T-helper 2 cell treated with Interferon-gamma antibody and Interleukin-4, amounts not matched to agents 100 ng/mL and 5 ng/mL, for 36 hours (primary cell): ENCODE results near the gene SPR. TPM values are rescaled to one million over a fixed set of nuclear protein-coding genes. Genes with fewer than 3 reads are reported as not detected.

Experiments used
- intact Hi-C: fragments of 100-400 bp; cut with micrococcal nuclease; formaldehyde crosslinking; loops from one replicate; pipeline ENCODE4 v1.15.1; 2023
- total RNA-seq: library from RNA; stranded (reverse); gene quantifications from 2 replicates; pipeline ENCODE4 v1.2.3, GENCODE V29; 2022

SPR gene
- total RNA-seq, result 0.89 and 0.98 TPM in 2 replicates

- intact Hi-C loops, result loop anchor here (1.0 kb wide), 1 partner anchor 116 kb away; no protein-coding TSS in a partner anchor
These were observed at the start of gene SPR for GRCh38 chr2:72887032-72887739. TSS of gene SPR (plus strand) at chr2:72887408. CDS start at chr2:72887433, 25 bp downstream.

GRCh38 chr2:72840066-72840465, 47.1 kb upstream of the SPR start:
- intact Hi-C loops, result no loop called here

- intact Hi-C loops, result no loop called here
These were observed 45.6 kb upstream of the SPR start for GRCh38 chr2:72841462-72842125.

GRCh38 chr2:72843301-72843700, 43.9 kb upstream of the SPR start:
- intact Hi-C loops, result no loop called here

- intact Hi-C loops, result no loop called here
These were observed 40.8 kb upstream of the SPR start for GRCh38 chr2:72846171-72847095.

GRCh38 chr2:72847534-72848315, 39.5 kb upstream of the SPR start:
- intact Hi-C loops, result no loop called here

- intact Hi-C loops, result no loop called here
These were observed 38.6 kb upstream of the SPR start for GRCh38 chr2:72848436-72849137.

- intact Hi-C loops, result no loop called here
These were observed 38.1 kb upstream of the SPR start for GRCh38 chr2:72849138-72849462.

- intact Hi-C loops, result no loop called here
These were observed 35.9 kb upstream of the SPR start for GRCh38 chr2:72851333-72851732.

- intact Hi-C loops, result loop anchor here (2.0 kb wide), 2 partner anchors 29 to 35 kb away; no protein-coding TSS in a partner anchor
These were observed 27.4 kb upstream of the SPR start for GRCh38 chr2:72859831-72860262.

- intact Hi-C loops, result loop anchor here (1.0 kb wide), 2 partner anchors 37 to 91 kb away; no protein-coding TSS in a partner anchor
These were observed 24.8 kb upstream of the SPR start for GRCh38 chr2:72862239-72862988.

- intact Hi-C loops, result no loop called here
These were observed 24.2 kb upstream of the SPR start for GRCh38 chr2:72863046-72863445.

GRCh38 chr2:72864500-72864899, 22.7 kb upstream of the SPR start:
- intact Hi-C loops, result no loop called here

GRCh38 chr2:72871060-72871459, 16.1 kb upstream of the SPR start:
- intact Hi-C loops, result no loop called here

- intact Hi-C loops, result no loop called here
These were observed 15.3 kb upstream of the SPR start for GRCh38 chr2:72871880-72872279.

GRCh38 chr2:72883356-72883962, 3.7 kb upstream of the SPR start:
- intact Hi-C loops, result no loop called here

GRCh38 chr2:72886505-72887031, 640 bp upstream of the SPR start:
- intact Hi-C loops, result loop anchor here (1.0 kb wide), 1 partner anchor 115 kb away; no protein-coding TSS in a partner anchor

GRCh38 chr2:72887740-72888437, 681 bp downstream of the SPR start:
- intact Hi-C loops, result loop anchor here (1.0 kb wide), 1 partner anchor 117 kb away; no protein-coding TSS in a partner anchor
